Activated B cell treated with CpG ODN at 0.5 μM for 24 hours (primary cell): ENCODE data around the gene SOX14. TPM values are rescaled to one million over a fixed set of nuclear protein-coding genes. Genes with fewer than 3 reads are reported as not detected.

Source experiments
- ATAC-seq: fragments of 200-7000 bp; cut with Tn5 transposase; one replicate; pipeline ENCODE4 v1.10.0; 2021; ENCODE audit warnings: low read depth, mild to moderate bottlenecking, moderate library complexity
- CTCF ChIA-PET: fragments of 350-600 bp; sonication (Branson Sonifier 250); formaldehyde crosslinking; loops from one replicate; lab custom pipeline; 2021; ENCODE audit warnings: antibody characterized with exemption; lab: Charles Lee
- POLR2A ChIA-PET: fragments of 350-600 bp; sonication (Branson Sonifier 250); formaldehyde crosslinking; loops from one replicate; lab custom pipeline; 2021; ENCODE audit warnings: antibody characterized with exemption; lab: Charles Lee
- DNase-seq: peaks from one replicate; pipeline ENCODE4 v3.0.0; 2022
- H3K27ac Mint-ChIP-seq: one replicate; pipeline ENCODE4 v1.8.0; 2020; ENCODE audit warnings: mixed read lengths
- H3K27me3 Mint-ChIP-seq: one replicate; pipeline ENCODE4 v1.8.0; 2021; ENCODE audit warnings: mixed read lengths
- H3K36me3 Mint-ChIP-seq: one replicate; pipeline ENCODE4 v1.8.0; 2021; ENCODE audit warnings: low read depth, mixed read lengths
- H3K4me1 Mint-ChIP-seq: one replicate; pipeline ENCODE4 v1.8.0; 2021; ENCODE audit warnings: mixed read lengths
- H3K4me3 Mint-ChIP-seq: one replicate; pipeline ENCODE4 v1.8.0; 2020; ENCODE audit warnings: mild to moderate bottlenecking, mixed read lengths
- H3K9me3 Mint-ChIP-seq: one replicate; pipeline ENCODE4 v1.8.0; 2020; ENCODE audit warnings: mixed read lengths
- CTCF ChIP-seq: fragments of 200-600 bp; IDR thresholded peaks from one replicate; pipeline ENCODE4 v1.8.0; 2022; ENCODE audit warnings: antibody characterized with exemption, mild to moderate bottlenecking
- intact Hi-C: fragments of 100-400 bp; cut with micrococcal nuclease; formaldehyde crosslinking; loops from one replicate; pipeline ENCODE4 v1.15.1; 2024
- total RNA-seq: library from RNA; stranded (reverse); gene quantifications from 2 replicates; pipeline ENCODE4 v1.2.3, GENCODE V29; 2022

SOX14 gene
- total RNA-seq, 1 donor from 2014 or later = not detected

DNA sequence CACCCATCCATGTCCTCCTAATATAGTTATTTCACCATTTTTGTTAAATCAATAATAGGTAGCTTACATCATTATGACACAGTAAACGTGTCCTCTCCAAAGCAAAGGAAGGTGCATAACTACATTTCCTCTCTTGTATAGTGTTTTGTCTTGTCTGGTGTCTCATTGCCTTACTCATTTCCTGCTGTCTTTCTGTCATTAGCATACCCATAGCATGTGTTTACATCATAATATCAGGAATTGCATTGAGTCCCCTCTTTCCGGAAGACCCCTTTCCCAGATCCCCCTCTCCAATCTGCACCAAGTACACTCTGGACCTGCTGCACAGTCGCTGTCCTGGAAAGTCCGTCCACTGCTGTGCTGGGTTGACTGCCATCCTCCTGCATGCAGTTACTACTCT, 47.9 kb downstream of the SOX14 start:
- CTCF ChIA-PET = no interaction called here
- POLR2A ChIA-PET = no interaction called here
- intact Hi-C loops = no loop called here

GRCh38 chr3:137815251-137815650, 51.1 kb downstream of the SOX14 start:
- POLR2A ChIA-PET = no interaction called here
- CTCF ChIA-PET = no interaction called here

More for the DNA sequence above, 47.9 kb downstream of the SOX14 start:
- Mint-ChIP-seq H3K9me3 (no peaks in the 10 kb centered on the region), H3K36me3 (no peaks in the 10 kb centered on the region), H3K4me3 (no peak overlapping the region), H3K4me1 (no peaks in the 10 kb centered on the region), H3K27me3 (peaks cover 2% of the 10 kb centered on the region), H3K27ac (no peak overlapping the region)
- TF ChIP-seq CTCF = no peak
- ATAC-seq (no peak), DNase-seq (no peak)

More at GRCh38 chr3:137815251-137815650, 51.1 kb downstream of the SOX14 start:
- H3K9me3 Mint-ChIP-seq = no peaks in the 10 kb centered on the region
- ATAC-seq (no peak), DNase-seq (no peak)
- H3K27ac Mint-ChIP-seq = no peak overlapping the region
- no peak overlapping the region for H3K4me3 Mint-ChIP-seq
- intact Hi-C loops = no loop called here
- no peak for TF ChIP-seq CTCF
- H3K27me3 Mint-ChIP-seq = peaks cover 2% of the 10 kb centered on the region
- H3K36me3 Mint-ChIP-seq = no peaks in the 10 kb centered on the region
- H3K4me1 Mint-ChIP-seq = no peaks in the 10 kb centered on the region

Other genes starting within 250 kb of the SOX14 start
- not detected in 2 replicates for gene CLDN18, start 245.8 kb downstream of the SOX14 start, total RNA-seq